GM18511 (cell line): Measurements from ENCODE around the gene MYBPC1.
"Not testable (repeated sequence)": the region's sequence is repeated elsewhere in the genome, so short reads cannot be mapped to it uniquely, and the experiment has no call there.

Source experiments
- ATAC-seq: cut with Tn5 transposase; IDR thresholded peaks from one replicate; pipeline ENCODE4 v1.9.1; 2021; ENCODE audit warnings: mild to moderate bottlenecking, moderate library complexity; ENCODE audit not compliant: unreplicated experiment

MYBPC1 gene

DNA sequence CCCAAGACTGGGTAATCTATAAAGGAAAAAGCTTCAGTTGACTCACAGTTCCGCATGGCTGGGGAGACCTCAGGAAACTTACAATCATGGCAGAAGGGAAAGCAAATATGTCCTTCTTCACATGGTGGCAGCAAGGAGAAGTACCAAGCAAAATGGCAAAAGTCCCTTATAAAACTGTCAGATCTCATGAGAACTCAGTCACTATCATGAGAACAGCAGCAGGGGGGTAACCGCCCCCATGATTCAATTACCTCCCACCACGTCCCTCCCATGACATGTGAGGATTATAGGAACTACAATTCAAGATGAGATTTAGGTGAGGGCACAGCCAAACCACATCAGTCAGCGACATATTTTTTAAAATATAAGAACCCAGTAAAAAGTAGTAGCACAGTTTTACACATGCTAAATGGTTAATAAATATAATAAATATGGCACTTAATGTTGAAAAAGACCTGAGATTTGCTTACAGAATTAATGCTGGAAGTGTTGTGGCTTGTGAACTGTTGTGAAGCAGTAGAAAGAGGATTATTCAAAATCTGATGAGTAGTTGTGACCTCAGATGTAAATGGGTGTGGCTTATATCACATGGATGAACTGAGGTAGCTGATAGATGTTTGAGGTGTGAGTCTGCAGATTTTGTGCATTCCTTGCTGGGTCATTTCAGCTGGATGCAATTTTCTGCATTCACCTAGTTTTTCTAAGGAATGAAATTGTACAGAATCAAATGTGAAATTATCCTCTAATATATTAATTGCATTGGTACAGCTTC is 55.8 kb downstream of the MYBPC1 start:
- no peak for ATAC-seq

DNA sequence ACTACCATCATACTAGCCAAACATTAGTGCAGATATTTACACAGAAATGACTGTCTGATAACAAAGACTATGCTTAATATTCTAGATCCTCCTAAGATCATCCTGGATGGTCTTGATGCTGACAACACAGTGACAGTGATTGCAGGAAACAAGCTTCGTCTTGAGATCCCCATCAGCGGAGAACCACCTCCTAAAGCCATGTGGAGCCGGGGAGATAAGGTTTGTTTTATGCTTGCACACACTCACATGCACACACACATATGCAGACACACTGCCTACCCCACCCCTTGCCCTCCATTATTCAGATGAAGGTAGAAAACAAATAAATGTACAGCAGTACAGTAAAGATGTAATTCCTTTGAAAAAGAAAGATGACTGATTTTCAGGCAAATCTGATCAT is 58.3 kb downstream of the MYBPC1 start:
- ATAC-seq: no peak

DNA sequence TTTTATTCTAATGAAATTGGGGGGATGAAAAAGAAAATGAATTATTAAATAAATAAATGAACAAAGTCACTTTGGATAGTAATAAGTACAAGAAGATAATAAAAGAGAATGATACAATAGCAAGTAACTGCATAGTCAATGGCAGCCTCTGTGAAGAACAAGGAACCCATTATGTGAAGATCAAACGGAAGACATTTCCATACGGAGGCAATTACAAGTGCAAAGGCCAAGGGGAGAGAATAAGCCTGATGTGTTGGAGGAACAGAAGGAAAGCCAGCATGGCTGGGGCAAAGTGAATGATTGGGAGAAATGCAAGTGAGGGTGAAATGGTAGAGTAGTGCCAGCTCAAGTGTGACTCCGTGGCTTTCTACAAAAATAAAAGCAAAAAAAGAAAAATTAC is 58.7 kb downstream of the MYBPC1 start:
- ATAC-seq: no peak

DNA sequence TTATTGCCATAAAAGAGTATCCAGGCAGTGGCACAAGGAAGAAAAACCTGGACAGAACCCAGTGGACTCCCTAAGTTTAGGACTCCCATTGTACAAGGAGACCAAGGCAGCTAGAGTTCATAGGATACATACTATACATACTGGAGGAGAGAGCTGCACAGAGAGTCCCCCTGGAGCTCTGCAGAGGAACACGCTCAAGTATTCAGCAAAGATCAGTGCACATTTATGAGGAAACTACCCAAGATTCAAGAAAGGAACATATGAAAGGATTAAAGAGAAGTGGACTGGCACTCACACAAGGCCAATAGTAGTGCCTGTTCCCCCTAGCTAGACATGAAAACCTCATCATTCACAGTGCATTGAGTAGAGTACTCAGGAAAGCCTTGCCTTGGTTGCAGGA is 59.7 kb downstream of the MYBPC1 start:
- ATAC-seq: no peak

- ATAC-seq: no peak
Observed at GRCh38 chr12:101655393-101655792, 60.6 kb downstream of the MYBPC1 start.

DNA sequence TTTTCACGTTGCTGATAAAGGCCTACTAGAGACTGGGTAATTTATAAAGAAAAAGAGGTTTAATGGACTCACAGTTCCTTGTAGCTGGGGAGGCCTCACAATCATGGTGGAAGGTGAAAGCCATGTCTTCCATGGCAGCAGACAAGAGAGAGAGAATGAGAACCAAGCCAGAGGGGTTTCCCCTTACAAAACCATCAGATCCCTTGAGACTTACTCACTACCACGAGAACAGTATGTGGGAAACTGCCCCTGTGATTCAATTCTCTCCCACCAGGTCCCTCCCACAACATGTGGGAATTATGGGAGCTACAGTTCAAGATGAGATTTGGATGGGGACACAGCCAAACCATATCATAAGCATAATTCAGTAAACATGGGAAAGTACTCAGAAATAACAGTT is 65.9 kb downstream of the MYBPC1 start:
- ATAC-seq: not testable (repeated sequence)

DNA sequence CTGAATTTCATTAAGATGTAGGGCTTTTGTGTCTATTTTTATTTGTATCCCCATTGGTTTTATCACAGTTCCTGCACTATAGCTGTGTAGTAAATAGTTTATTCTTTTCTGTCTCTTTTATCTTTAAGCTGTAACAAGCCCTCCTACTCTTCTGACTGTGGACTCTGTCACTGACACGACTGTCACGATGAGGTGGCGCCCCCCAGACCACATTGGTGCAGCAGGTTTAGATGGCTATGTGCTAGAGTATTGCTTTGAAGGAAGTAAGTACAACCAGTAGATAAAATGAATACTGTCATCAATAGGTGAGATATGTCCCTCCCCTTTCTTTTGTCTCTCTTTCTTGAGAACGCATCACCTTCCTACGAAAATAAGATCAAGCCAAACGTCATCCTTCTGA is 68.5 kb downstream of the MYBPC1 start:
- no peak for ATAC-seq

DNA sequence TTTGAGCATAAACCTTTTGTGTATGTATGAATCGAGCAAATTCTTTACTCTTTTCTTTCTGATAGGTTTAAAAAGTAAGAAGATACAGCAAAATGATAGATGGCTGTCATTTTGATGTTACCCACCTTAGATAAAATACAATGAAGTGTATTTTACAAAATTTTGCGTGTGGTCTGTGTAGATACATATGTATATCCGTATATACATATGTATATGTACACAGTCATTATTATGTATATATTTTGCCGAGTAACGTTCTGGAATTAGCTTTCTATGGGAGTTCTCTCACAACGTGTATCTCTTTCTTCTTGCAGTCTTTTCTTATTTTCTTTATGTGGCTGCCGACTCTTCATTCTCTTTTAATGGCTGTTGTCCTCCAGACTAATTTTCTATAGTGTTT is 70.2 kb downstream of the MYBPC1 start:
- ATAC-seq: no peak

- no peak for ATAC-seq
Observed at GRCh38 chr12:101666052-101666728, 71.4 kb downstream of the MYBPC1 start.

DNA sequence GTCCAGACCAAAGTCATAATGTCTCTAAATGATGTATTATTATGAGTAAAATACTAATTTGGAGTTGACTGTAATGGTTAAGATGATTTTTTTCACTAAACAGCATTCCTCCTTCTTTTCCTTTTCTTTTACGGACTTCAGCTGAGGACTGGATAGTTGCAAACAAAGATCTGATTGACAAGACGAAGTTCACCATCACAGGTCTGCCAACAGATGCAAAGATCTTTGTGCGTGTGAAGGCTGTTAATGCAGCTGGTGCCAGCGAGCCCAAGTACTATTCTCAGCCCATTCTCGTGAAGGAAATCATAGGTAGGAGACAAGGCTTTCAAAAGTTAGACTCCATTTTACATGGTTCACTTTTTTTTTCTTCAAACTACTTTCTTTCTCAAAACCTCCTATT is 72.8 kb downstream of the MYBPC1 start:
- ATAC-seq: no peak

GRCh38 chr12:101670007-101670671 is 75.4 kb downstream of the MYBPC1 start:
- no peak for ATAC-seq

GRCh38 chr12:101671157-101671791 is 76.5 kb downstream of the MYBPC1 start:
- ATAC-seq: peak; percentile 95

GRCh38 chr12:101671833-101672232 is 77.1 kb downstream of the MYBPC1 start:
- ATAC-seq: peak; percentile 28

DNA sequence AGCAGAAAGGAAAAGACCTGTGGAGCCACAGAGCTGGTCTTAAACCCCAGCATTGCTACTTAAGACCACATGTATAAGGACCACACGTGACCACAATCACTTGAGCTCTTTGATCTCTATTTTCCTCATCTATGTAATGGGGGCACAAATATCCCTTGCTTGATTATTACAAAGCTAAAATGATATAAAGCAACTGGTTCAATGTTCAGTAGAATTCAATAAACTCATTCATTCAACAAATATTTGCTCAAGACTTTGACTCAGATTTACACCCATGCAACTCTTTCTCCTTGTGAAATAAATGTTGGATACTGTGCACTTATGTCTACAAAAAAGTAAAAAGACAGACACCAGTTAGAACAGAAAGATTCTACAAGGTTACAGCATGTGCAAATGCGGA is 80.8 kb downstream of the MYBPC1 start:
- ATAC-seq: no peak

- ATAC-seq: not testable (repeated sequence)
Observed at GRCh38 chr12:101676497-101676896, 81.7 kb downstream of the MYBPC1 start.

DNA sequence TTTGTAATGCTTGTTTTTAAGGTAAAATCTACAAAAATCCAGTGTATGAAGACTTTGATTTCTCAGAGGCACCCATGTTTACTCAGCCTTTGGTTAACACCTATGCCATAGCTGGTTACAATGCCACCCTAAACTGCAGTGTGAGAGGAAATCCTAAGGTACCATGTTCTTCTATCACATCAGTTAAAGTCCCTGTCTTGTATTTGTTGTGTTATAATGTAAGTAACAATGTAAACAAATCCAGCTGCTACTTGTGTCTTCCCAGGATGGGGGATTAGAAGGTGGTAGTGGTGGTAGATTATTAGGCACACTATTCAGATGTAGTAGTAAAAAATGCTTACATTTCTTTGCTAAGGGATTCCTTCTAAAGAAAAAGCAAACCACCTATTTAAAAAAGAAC is 83.3 kb downstream of the MYBPC1 start:
- no peak for ATAC-seq

GRCh38 chr12:101680240-101680639 is 85.5 kb downstream of the MYBPC1 start:
- no peak for ATAC-seq

GRCh38 chr12:101680647-101681046 is 85.9 kb downstream of the MYBPC1 start:
- no peak for ATAC-seq

DNA sequence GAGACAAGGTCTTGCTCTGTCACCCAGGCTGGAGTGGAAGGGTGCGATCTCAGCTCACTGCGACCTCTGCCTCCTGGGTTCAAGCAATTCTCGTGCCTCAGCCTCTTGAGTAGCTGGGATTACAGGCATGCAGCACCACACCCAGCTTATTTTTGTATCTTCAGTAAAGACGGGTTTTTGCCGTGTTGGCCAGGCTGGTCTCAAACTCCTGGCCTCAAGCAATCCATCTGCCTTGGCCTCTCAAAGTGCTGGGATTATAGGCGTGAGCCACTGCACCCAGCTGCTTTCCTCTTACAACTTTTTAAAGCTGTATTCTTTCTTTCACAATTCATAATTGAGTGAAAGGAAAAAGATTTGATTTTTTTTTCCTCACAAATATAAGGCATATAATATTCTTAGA is 86.9 kb downstream of the MYBPC1 start:
- not testable (repeated sequence) for ATAC-seq

DNA sequence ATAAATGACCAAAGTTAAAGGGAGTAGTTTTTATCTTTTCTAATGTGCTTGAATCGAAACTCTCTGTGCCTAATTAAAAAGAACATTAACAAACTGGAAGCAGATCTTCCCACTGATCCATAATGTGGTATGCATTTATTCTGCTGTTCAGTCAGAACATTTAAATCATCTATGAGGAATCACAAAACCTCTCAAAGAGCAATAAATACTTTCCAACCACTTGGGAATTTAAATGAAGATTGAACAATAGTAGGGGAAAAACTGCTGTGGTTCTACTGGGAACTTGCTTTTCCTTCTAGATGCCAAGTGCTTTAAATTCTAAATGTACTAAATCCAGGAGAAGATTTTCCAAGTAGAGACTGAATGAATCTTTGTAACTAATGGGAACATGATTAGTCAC is 90.3 kb downstream of the MYBPC1 start:
- no peak for ATAC-seq

DNA sequence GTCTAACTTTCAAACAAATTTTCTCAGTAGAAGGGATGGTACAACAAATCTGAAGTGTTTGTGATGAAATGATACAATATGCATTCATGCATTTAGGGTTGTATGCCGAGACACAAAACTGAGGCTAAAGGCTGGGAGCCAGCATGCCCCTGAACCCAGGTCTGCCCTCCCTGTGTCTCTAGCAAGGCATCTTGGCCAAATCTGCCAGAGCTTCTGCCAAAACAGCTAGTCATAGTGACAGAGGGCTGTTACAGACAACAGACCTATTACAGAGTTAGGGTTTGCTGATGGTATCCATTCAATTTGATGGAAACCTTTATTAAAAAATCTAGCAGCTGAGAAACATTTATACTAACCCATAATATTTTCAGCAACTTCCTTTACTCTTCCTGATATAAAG is 91.4 kb downstream of the MYBPC1 start:
- ATAC-seq: no peak
